NCI-H187 treated with DMSO at 0.1 percent for 48 hours (cell line): ENCODE data around the gene MRFAP1.
"Not testable (repeated sequence)": the region's sequence is repeated elsewhere in the genome, so short reads cannot be mapped to it uniquely, and the experiment has no call there.

Source experiments
- DNase-seq: peaks from one replicate; lab custom pipeline; 2025; lab: John Stamatoyannopoulos, UW

Gene MRFAP1

GRCh38 chr4:6634746-6635145, 5.7 kb upstream of the MRFAP1 start:
- no peak for DNase-seq

GRCh38 chr4:6639137-6639680, 1.3 kb upstream of the MRFAP1 start:
- no peak for DNase-seq

GRCh38 chr4:6641164-6641970, 882 bp downstream of the MRFAP1 start:
- no peak for DNase-seq

DNA sequence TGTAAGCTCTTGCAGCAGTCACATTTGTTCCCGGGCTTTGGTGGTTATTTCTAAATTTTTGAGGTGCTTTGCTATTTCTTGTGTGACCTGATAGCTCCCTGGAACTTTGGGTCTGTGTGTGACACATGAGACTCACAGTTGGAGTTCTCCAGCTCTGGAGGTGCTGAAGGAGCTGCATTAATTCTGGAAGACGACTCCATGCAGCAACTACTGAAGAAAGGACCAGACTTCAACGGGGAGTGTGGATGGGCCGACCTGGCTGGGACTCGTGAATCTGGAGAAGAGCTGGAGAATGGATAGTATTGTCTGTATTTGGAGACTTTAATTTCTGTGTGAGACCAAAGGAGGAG, 1.5 kb downstream of the MRFAP1 start:
- no peak for DNase-seq

DNA sequence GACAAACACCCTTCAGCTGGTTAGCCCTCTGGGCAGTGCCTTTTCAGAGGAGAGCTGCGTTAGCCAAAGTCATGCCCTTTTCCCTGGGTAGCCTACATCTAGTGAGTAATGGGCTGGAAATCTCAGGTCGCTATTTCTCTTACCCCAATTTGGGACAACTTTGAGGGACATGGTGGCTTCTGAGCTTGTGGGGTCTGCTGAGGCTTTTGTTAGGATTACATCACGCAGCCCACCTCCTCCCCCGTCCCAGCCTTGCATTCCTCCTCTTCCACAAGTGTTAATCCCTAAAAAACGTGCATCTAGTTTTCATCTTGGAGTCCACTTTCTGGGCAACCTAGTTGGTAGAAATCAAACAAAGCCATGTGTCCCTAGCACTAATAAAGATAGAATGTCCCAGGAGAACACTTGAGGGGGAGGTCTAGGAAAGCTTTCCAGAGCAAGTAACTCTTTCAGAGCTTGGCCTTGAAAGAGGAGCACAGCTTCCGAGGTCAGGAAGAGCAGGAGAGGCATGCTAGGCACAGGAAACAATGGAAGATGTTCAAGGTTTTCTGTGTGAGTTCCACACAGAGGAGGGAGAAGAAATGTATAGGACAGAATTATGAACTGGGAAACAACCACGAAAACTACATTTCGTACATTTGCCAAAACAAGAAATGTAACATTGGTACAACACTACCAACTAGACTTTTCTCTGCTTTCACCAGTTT, 2.8 kb downstream of the MRFAP1 start:
- no peak for DNase-seq

DNA sequence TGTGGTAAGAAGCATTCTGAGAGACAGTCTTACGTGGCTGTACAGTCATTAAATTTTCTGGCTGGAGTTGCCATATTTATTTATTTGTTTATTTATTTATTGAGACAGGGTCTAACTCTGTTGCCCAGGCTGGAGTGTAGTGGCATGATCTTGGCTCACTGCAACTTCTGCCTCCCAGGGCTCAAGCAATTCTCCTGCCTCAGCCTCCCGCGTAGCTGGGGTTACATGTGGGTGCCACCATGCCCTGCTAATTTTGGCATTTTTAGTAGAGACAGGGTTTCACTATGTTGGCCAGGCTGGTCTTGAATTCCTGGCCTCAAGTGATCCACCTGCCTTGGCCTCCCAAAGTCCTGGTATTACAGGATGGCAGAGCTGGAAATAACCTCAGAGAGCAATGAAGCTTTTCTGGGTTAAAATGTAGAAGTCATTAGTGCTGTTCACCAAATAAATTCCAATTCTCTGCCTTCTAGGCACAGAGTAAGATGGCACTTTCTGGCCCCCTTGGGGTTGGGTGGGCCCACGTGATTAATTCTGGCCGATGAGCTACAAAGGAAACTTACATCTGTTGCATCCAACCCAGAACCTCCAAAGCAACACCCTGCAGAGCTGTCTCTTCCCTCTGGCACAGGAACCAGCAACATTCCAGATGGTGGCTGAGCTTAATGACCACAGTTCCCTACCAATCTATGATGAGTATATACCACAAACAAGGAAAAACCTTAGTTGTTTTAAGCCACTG, 4.5 kb downstream of the MRFAP1 start:
- no peak for DNase-seq

- no peak for DNase-seq
Measured at GRCh38 chr4:6647169-6647568, 6.7 kb downstream of the MRFAP1 start.

DNA sequence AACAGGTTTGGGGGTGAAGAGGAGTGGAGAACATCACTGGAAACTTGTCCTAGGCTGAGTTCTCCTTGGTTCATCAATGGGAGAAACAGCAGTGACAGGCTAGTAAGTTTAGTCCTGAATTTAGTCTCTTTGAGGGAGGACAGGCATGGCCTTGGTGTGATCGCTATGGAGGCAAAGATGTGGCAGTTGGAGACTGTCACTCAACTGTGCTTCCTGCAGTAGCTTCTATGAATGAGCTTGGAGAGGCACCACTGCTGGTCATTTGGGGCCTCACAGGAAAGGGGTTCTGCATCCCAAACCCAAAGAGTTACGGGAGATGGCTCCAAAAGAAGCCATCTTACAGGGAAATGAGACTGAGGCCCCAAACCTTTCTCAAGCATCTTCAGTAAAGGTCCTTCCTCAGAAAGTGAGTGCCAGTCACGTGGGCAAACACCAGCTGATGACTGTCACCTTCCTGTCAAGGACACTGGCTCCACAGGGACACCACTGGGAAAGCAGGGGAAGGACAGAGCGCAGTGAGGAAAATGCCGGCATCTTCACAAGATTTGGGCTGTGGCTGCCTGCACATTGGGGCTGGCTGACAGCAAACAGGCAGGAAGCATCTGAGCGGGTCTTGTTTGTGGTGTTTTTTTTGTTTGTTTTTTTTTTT, 7.2 kb downstream of the MRFAP1 start:
- DNase-seq, result no peak

- DNase-seq, result no peak
Measured at GRCh38 chr4:6649216-6649615, 8.7 kb downstream of the MRFAP1 start.

- DNase-seq, result not testable (repeated sequence)
Measured at GRCh38 chr4:6654211-6654610, 13.7 kb downstream of the MRFAP1 start.

DNA sequence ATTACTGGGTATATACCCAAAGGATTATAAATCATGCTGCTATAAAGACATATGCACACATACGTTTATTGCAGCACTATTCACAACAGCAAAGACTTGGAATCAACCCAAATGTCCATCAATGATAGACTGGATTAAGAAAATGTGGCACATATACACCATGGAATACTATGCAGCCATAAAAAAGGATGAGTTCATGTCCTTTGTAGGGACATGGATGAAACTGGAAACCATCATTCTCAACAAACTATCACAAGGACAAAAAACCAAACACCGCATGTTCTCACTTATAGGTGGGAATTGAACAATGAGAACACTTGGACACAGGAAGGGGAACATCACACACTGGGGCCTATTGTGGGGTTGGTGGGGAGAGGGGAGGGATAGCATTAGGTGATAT, 14.8 kb downstream of the MRFAP1 start:
- DNase-seq, result not testable (repeated sequence)

GRCh38 chr4:6655924-6656323, 15.4 kb downstream of the MRFAP1 start:
- no peak for DNase-seq

GRCh38 chr4:6657242-6658208, 17.0 kb downstream of the MRFAP1 start:
- no peak for DNase-seq

GRCh38 chr4:6658209-6658595, 17.7 kb downstream of the MRFAP1 start:
- DNase-seq, result no peak

DNA sequence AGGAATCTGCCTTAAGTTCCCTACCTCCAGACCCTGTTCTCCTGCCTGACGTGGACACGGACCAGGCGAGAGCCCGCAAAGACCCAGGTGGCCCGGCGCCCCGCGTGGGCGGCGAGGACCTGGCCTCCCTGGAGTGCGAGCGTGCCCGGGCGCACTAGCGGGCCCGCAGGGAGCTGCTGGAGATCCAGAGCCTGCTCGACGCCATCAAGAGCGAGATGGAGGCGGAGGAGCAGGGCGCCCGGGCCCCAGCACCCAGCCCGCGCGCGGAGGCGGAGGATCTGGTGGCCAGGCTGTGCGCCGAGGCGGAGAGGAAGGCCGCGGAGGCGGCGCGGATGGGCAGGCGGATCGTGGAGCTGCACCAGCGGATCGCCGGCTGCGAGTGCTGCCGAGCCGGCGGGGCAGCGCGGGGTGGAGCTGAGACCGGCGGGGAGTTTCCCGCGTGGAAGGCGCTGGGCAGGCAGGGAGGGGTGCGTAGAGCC, 18.2 kb downstream of the MRFAP1 start:
- no peak for DNase-seq

GRCh38 chr4:6659897-6660296, 19.4 kb downstream of the MRFAP1 start:
- no peak for DNase-seq

DNA sequence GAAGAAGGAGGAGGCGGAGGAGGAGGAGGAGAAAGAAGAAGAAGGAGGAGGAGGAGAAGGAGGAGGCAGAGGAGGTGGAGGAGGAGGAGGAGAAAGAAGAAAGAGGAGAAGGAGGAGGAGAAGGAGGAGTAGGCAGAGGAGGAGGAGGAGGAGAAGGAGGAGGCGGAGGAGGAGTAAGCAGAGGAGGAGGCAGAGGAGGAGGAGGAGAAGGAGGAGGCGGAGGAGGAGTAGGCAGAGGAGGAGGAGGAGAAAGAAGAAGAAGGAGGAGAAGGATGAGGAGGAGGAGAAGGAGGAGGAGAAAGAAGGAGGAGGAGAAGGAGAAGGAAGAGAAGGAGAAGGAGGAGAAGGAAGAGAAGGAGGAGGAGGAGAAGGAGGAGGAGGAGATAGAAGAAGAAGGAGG, 19.9 kb downstream of the MRFAP1 start:
- DNase-seq, result no peak

DNA sequence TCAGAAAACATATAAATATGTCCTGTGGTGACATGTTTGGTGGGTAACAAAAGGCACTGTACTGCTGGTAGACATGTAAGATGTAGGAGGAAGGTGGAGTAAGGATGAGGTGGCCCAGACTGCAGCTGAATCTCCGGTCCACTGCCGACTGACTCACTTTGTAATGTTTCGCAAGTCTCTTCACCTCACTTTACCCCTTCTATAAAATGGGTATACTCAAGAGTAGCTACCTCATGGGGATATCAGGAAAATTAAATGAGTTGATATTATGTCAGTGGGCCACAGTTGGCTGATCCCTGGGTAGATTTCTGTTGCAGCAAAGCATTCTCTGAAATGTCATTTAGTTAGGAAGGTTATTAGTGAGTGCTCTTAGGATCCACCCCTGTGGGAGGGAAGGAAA, 22.1 kb downstream of the MRFAP1 start:
- DNase-seq, result no peak

DNA sequence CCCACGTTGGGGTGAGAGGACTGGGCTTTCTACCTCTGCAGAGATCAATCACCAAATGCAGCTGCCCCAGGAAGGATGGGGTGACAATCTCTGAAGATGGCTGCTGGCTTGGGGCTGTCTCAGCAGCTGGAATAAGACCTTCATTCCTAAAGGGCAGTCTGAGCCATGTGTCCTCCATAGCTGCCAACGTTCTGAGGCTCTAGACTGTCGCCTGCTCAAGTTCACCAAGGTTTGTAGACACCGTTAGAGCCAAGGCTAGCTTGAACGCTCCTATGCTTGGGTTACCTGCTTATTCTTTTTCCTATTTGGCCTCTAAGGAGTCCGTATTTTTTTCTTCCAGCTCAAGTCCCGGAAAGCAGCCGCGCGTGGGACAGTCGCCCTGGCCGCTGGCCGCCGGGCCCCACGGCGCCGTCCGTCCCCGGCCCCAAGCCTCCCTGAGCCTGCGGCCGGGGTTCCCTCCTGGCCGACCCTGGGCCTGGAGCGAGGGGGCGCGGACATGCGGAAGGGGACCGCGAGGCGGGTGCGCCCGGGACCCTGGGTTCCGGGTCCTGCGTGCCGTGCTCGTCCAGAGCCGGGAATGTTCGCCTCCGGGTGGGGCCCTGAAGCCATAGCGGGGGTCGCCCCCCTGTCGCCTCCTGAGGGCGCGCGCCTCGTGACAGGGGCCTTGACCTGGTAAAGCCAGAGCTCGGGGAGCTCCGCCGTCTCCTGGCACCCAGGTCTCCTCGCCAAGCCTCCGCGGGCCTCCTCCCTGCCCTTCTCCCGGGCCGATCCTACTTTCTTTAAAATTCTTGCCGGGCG, 23.3 kb downstream of the MRFAP1 start:
- DNase-seq, result no peak

DNA sequence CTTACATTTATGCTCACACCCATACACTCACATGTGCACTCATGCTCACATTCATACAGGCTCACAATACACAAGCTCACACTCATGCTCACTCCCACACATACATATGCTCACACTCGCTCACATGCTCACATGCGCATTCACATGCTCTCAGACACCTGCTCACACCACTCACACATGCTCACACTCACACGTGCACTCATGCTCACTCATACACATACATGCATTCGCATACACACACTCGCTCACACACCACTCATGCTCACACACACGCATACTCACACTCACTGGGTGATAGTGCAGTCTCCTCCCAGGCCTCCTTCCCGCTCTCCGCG, 24.8 kb downstream of the MRFAP1 start:
- DNase-seq, result no peak
